GM18858 (cell line): ENCODE measurements around the gene BMI1.
A peak's percentile ranks its signal among the peaks of the same experiment; 100 is the strongest.

ENCODE experiments used
- ATAC-seq: cut with Tn5 transposase; IDR thresholded peaks from one replicate; pipeline ENCODE4 v1.9.1; 2021; ENCODE audit not compliant: unreplicated experiment

The BMI1 gene

GRCh38 chr10:22365644-22366434, 44.9 kb downstream of the BMI1 start:
- no peak for ATAC-seq

- no peak for ATAC-seq
These were observed 45.5 kb downstream of the BMI1 start for GRCh38 chr10:22366435-22366703.

GRCh38 chr10:22366771-22367170, 45.9 kb downstream of the BMI1 start:
- no peak for ATAC-seq

GRCh38 chr10:22367471-22367870, 46.6 kb downstream of the BMI1 start:
- ATAC-seq = no peak

GRCh38 chr10:22368402-22368801, 47.5 kb downstream of the BMI1 start:
- ATAC-seq = no peak

- ATAC-seq = no peak
These were observed 48.1 kb downstream of the BMI1 start for GRCh38 chr10:22368981-22369380.

GRCh38 chr10:22369434-22370072, 48.7 kb downstream of the BMI1 start:
- ATAC-seq = peak; percentile 51

- ATAC-seq = no peak
These were observed 49.4 kb downstream of the BMI1 start for GRCh38 chr10:22370320-22370719.

GRCh38 chr10:22372298-22372697, 51.4 kb downstream of the BMI1 start:
- ATAC-seq = no peak

GRCh38 chr10:22372917-22373316, 52.0 kb downstream of the BMI1 start:
- no peak for ATAC-seq

GRCh38 chr10:22374489-22375126, 53.7 kb downstream of the BMI1 start:
- ATAC-seq = no peak

- ATAC-seq = peak; percentile 58
These were observed 58.2 kb downstream of the BMI1 start for GRCh38 chr10:22379059-22379458.
